CD8-positive, alpha-beta memory T cell (primary cell): ENCODE results near the gene SLC13A3. TPM values are rescaled to one million over a fixed set of nuclear protein-coding genes. Genes with fewer than 3 reads are reported as not detected.

Source experiments
- CTCF ChIA-PET: fragments of 350-600 bp; sonication (Branson Sonifier 250); formaldehyde crosslinking; loops from one replicate; lab custom pipeline; 2021; ENCODE audit warnings: antibody characterized with exemption; lab: Charles Lee
- POLR2A ChIA-PET: fragments of 350-600 bp; sonication (Branson Sonifier 250); formaldehyde crosslinking; loops from one replicate; lab custom pipeline; 2021; ENCODE audit warnings: antibody characterized with exemption; lab: Charles Lee
- DNase-seq, 5 donors: peaks; one replicate each; pipeline versions ENCODE4 v3.0.0 to v3.0.0-alpha.2; 2020 to 2022; ENCODE audit warnings: mixed read lengths in 1 of 5
- H3K27ac ChIP-seq: one replicate; pipeline ENCODE4 v1.7.0; 2013; ENCODE audit warnings: low read depth, mild to moderate bottlenecking, low read length, moderate library complexity
- H3K27me3 ChIP-seq: 2 replicates; pipeline ENCODE4 v1.7.0; 2013; ENCODE audit warnings: low read length, mild to moderate bottlenecking; ENCODE audit not compliant: insufficient read depth, poor library complexity, severe bottlenecking
- H3K36me3 ChIP-seq: 2 replicates; pipeline ENCODE4 v1.7.0; 2013; ENCODE audit warnings: mild to moderate bottlenecking, low read length, moderate library complexity; ENCODE audit not compliant: insufficient read depth
- H3K4me1 ChIP-seq: 2 replicates; pipeline ENCODE4 v1.7.0; 2013; ENCODE audit warnings: mild to moderate bottlenecking, low read length, moderate library complexity; ENCODE audit not compliant: insufficient read depth
- H3K4me3 ChIP-seq: 2 replicates; pipeline ENCODE4 v1.7.0; 2013; ENCODE audit warnings: mild to moderate bottlenecking, low read length
- H3K9me3 ChIP-seq: 2 replicates; pipeline ENCODE4 v1.7.0; 2013; ENCODE audit warnings: mild to moderate bottlenecking, low read length
- H3K27ac Mint-ChIP-seq, 8 donors: one replicate each; pipeline ENCODE4 v1.8.0; 2020 to 2021; ENCODE audit warnings: mixed read lengths in 8 of 8, mild to moderate bottlenecking in 6 of 8, inconsistent platforms in 3 of 8, moderate library complexity in 3 of 8
- H3K27me3 Mint-ChIP-seq, 2 donors: one replicate each; pipeline ENCODE4 v1.8.0; 2020 to 2021; ENCODE audit warnings: mixed read lengths in 2 of 2, mild to moderate bottlenecking in 1 of 2, moderate library complexity in 1 of 2
- H3K36me3 Mint-ChIP-seq, 3 donors: one replicate each; pipeline ENCODE4 v1.8.0; 2020 to 2021; ENCODE audit warnings: mixed read lengths in 3 of 3, inconsistent platforms in 1 of 3, mild to moderate bottlenecking in 1 of 3
- H3K4me1 Mint-ChIP-seq, 3 donors: one replicate each; pipeline ENCODE4 v1.8.0; 2020 to 2021; ENCODE audit warnings: mixed read lengths in 3 of 3, inconsistent platforms in 1 of 3, mild to moderate bottlenecking in 1 of 3
- H3K4me3 Mint-ChIP-seq, 7 donors: one replicate each; pipeline ENCODE4 v1.8.0; 2020 to 2021; ENCODE audit warnings: mixed read lengths in 7 of 7, mild to moderate bottlenecking in 6 of 7, moderate library complexity in 4 of 7, inconsistent platforms in 2 of 7
- H3K9me3 Mint-ChIP-seq, 5 donors: one replicate each; pipeline ENCODE4 v1.8.0; 2020 to 2022; ENCODE audit warnings: mixed read lengths in 5 of 5, mild to moderate bottlenecking in 3 of 5, moderate library complexity in 2 of 5, inconsistent platforms in 1 of 5
- polyA plus RNA-seq: library from polyadenylated mRNA; unstranded; fragments of 300-500 nt; fragmentation: Illumina TruSeq; gene quantifications from one replicate; pipeline ENCODE4 v1.2.3, GENCODE V29; 2021
- total RNA-seq, 2 experiments: library from RNA; stranded (reverse); gene quantifications; one replicate each; pipeline ENCODE4 v1.2.3, GENCODE V29; 2021

Gene SLC13A3
- total and polyA plus RNA-seq, 3 experiments from 2014 or later: 0.11 TPM; not detected in 2

DNA sequence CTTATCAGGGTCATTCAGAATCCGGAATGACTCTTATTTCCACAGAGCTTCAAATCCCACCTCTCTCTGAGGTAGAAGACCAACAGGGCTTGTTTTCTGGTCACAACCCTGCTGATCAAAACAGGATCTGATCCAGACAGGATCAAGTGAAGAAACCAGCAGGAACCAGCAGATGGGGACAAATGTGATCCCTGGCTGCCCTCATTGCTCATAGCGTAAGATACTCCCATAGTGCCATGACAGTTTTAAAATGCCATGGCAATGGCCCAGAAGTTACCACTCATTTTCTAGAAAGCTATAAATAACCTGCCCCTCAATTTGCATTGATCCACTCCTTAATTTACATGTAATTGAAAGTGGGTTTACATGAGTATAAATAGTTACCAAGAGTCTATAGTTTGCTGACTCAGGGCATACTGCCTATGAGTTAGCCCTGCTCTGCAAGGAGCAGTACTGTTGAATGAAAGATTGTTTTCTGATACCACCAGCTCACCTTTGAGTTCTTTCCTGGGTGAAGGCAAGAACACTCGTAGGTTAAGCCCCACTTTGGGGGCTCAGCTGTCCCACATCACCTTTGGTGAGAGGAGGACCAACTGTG is 131.7 kb downstream of the SLC13A3 start:
- no peak overlapping the region for H3K4me3 ChIP-seq
- Mint-ChIP-seq H3K27me3 (peaks cover 17 to 20% of the 10 kb centered on the region in 2 donors), H3K36me3 (no peaks in the 10 kb centered on the region), H3K4me3 (no peak overlapping the region), H3K27ac (no peak overlapping the region), H3K4me1 (no peaks in the 10 kb centered on the region), H3K9me3 (no peaks in the 10 kb centered on the region)
- H3K27ac ChIP-seq: no peak overlapping the region
- H3K9me3 ChIP-seq: no peaks in the 10 kb centered on the region
- DNase-seq: no peak
- peaks cover 4% of the 10 kb centered on the region for H3K27me3 ChIP-seq
- CTCF ChIA-PET: interaction anchor here (0.7 to 4.0 kb wide), 3 partner anchors 8 to 163 kb away, joined by 3 to 10 read pairs (median 6); no protein-coding TSS in a partner anchor
- H3K4me1 ChIP-seq: no peaks in the 10 kb centered on the region
- no peaks in the 10 kb centered on the region for H3K36me3 ChIP-seq
- POLR2A ChIA-PET: interaction anchor here (0.7 kb wide), 1 partner anchor 160 kb away, joined by 5 read pairs; no protein-coding TSS in a partner anchor

DNA sequence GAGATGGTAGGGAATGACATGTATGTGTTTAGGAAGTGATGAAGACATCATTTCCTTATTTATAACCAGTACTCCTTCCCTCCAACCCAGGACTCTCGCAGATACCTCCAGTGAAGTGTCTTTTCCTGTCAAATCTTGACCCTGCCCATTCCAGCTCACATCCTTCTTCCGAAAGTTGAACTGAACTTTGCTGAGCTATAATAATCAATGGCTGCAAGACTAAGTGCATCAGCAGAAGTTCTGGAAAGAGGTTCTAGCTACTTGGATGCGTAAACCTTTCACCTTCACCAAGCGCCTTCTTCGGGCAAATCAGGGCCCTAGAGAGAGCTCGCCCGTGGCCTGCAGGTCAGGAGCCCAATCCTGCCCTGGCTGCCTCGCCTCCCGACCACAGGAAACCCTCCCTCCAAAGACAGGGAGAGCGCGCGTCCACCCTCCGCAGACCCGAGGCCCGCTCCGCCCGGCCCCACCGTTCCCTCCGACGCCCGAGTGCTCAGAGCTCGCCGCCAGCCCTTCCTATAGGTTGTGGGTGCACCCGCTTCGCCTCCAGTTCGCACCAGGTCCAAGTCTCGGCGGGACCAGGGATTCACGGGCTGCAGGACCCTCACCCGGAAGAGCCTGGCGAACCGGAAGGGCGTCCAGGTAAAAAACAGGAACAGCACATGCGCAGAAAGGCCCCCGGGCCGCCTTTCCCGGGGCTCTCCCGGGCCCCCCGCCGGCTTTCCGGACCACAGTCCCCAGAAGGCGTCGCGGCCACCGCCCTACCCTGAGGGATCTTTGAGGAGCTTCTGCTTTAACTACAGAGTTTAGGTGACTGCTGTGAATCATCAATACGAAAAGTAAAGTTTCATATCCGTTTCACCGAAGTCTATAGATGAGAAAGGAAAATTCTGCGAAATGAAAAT is 138.1 kb downstream of the SLC13A3 start, which contains the start of gene ZNF334:
TSS of gene ZNF334 (minus strand) at position 617 of the 902 bp plus-strand sequence. CDS start 1,457 bp downstream, outside the sequence.
- Histone ChIP-seq H3K9me3 (no peaks in the 10 kb centered on the region), H3K4me3 (peak within 1 kb of the TSS; percentile 39), H3K27me3 (peaks cover 5% of the 10 kb centered on the region), H3K36me3 (no peaks in the 10 kb centered on the region), H3K4me1 (no peaks in the 10 kb centered on the region), H3K27ac (no peak within 1 kb of the TSS)
- ChIA-PET CTCF (interaction anchor here (0.8 kb wide), 1 partner anchor 169 kb away, joined by 3 read pairs; no protein-coding TSS in a partner anchor), POLR2A (no interaction called here)
- no peak for DNase-seq
- peak within 1 kb of the TSS; percentile 44 to 90 (median 64) for H3K4me3 Mint-ChIP-seq
- peak within 1 kb of the TSS in 1 of 8 donors; percentile 27 for H3K27ac Mint-ChIP-seq
- peaks cover 5 to 11% (median 6%) of the 10 kb centered on the region in 3 donors for H3K4me1 Mint-ChIP-seq
- no peaks in the 10 kb centered on the region for H3K9me3 Mint-ChIP-seq
- peaks cover 30 to 51% of the 10 kb centered on the region in 2 donors for H3K27me3 Mint-ChIP-seq
- peaks cover 0 to 2% (median 0%) of the 10 kb centered on the region in 3 donors for H3K36me3 Mint-ChIP-seq

DNA sequence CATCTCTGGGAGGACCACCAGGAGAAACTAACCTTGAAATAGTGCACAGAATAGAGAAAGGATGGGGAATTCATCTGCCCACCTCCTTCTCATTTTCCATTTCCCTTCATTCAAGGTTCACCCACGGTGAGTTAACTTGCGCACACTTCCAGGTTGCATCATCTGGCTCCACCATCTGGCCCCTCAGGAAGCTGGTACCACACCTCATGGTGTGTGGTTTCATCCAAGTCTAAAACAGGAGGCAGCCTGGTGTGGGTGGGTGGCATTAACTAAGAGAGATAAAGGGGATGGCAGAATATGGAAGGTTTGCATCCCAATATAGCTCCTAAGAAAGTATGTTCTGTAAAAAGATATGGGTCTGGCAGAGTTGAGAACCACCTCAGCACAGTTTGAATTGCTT is 141.7 kb downstream of the SLC13A3 start:
- Mint-ChIP-seq H3K36me3 (peaks cover 0 to 2% (median 0%) of the 10 kb centered on the region in 3 donors), H3K9me3 (no peaks in the 10 kb centered on the region), H3K4me3 (no peak overlapping the region), H3K4me1 (peaks cover 5 to 11% (median 6%) of the 10 kb centered on the region in 3 donors), H3K27me3 (peaks cover 23 to 63% of the 10 kb centered on the region in 2 donors), H3K27ac (peak overlapping the region in 1 of 8 donors; percentile 17)
- Histone ChIP-seq H3K27me3 (peaks cover 5% of the 10 kb centered on the region), H3K9me3 (no peaks in the 10 kb centered on the region), H3K4me3 (no peak overlapping the region), H3K4me1 (no peaks in the 10 kb centered on the region), H3K27ac (no peak overlapping the region), H3K36me3 (no peaks in the 10 kb centered on the region)
- ChIA-PET POLR2A (no interaction called here), CTCF (no interaction called here)
- DNase-seq: no peak

Other genes with a start within 250 kb of the SLC13A3 start
- gene ELMO2, start 244.8 kb downstream of the SLC13A3 start, total RNA-seq: 10 to 100 TPM; 59.5 to 68.2 TPM
- 84.3 TPM for gene ELMO2, start 244.8 kb downstream of the SLC13A3 start, polyA plus RNA-seq
- gene ZNF334, start 137.9 kb downstream of the SLC13A3 start, total RNA-seq: 1 to 10 TPM; 1.3 to 1.4 TPM
- gene ZNF334, start 137.9 kb downstream of the SLC13A3 start, polyA plus RNA-seq: not detected
- gene OCSTAMP, start 100.8 kb downstream of the SLC13A3 start, total RNA-seq: not detected
- gene OCSTAMP, start 100.8 kb downstream of the SLC13A3 start, polyA plus RNA-seq: not detected
- 10 to 100 TPM; 16.6 to 17.4 TPM for gene TP53RK, start 38.0 kb upstream of the SLC13A3 start, total RNA-seq
- 14.1 TPM for gene TP53RK, start 38.0 kb upstream of the SLC13A3 start, polyA plus RNA-seq
- gene SLC2A10, start 58.2 kb upstream of the SLC13A3 start, total RNA-seq: not detected
- gene SLC2A10, start 58.2 kb upstream of the SLC13A3 start, polyA plus RNA-seq: 0.05 TPM
- not detected for gene EYA2, start 243.4 kb upstream of the SLC13A3 start, total RNA-seq
- gene EYA2, start 243.4 kb upstream of the SLC13A3 start, polyA plus RNA-seq: not detected